ENCODE results near the gene CCNI2.

The CCNI2 gene

GRCh38 chr5:132766020-132766805 is 19.0 kb downstream of the CCNI2 start:
- DNase-seq, result no peak

- DNase-seq, result no peak
These were observed 19.5 kb downstream of the CCNI2 start for GRCh38 chr5:132766806-132767055.

DNA sequence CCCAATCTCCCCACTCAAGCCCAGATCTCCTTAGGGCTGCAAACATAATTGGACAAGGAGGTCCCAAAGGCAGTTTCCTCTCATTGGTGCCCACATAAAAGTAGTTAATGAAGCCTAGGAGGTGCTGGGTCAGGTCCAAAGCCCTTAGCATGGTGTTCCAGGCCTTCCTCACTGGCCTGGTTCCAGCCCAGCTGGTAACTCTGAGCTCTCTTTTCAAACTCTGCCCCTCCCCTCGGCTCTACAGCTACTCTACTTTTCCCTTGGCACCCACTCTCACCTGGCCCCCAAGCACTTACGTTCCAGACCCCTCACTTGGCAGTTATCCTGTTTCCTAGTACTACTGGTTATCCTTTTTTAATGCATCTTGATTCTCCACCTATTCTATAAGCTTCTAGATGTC is 19.9 kb downstream of the CCNI2 start:
- no peak for DNase-seq

DNA sequence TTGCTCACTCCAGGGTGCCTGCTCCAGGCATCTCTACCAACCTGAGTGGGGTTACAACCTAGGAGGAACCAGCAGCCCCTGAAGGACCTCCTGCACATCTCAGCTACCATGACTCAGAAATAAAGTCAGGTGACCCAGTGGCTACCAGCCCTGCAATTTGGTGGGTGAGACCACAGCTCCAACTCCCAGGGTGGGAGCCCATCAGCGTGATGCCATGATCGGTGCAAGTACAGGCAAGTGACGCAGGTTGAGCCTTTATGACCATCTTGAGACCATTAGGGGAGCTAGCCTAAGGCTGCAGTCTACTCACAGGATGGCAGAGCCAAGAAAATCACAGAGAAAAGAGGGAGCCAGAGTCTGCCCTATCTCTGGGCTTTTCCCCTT is 21.3 kb downstream of the CCNI2 start:
- no peak for DNase-seq

DNA sequence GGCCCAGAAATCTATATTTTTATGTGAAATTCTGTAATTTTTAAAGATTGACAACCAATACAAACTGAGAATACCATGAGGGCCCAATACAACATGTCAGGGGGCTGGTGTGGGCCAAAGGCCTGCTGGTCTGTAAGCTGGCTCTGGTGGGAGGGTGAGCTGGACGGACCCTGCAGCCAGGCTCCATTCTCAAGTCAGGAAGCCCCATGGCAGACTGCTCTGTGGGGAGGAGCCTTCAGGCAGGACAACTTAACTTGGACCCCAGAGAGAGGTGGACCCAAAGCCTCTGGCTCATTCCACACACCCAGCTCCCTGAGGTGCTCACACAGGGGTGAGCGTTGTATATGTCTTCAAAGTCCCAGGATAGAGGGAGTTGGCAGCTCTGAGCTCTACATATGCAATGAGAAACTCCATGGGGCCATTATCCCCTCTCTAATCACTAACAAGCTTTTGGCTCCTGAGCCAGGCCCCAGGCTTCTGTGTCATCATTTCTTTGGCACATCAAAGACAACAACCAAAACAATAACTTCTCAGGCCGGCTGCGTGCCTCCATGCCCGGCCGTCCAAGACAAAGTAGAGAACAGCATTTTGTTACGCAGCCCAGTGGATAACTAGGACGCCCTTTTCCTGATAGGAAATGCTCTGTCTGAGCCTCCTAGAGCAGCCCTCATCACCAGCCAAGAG is 23.4 kb downstream of the CCNI2 start:
- DNase-seq, result no peak

DNA sequence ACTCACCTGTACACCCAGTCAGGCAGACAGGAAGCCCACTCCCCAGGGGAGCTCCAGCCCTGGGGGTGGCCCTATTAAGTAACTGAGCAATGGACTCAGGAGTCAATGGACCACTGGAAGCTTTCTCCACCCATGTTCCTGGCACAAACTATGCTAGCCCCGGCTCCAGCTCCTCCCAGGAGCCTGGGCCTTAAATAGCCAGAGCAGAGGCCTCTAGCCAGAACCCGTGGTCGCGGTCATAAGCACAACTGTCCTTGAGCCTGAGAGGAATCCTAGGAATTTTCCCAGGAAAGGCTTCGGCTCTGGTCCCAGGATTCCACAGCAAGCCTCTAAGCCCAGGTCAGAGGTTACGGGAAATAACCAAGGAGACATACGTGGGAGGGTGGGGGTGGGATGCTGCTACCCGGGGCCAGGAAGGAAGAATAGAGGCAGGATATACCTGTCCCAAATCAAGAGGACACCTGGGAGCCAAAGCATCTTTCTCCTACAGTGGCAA is 24.3 kb downstream of the CCNI2 start:
- no peak for DNase-seq

- DNase-seq, result no peak
These were observed 25.3 kb downstream of the CCNI2 start for GRCh38 chr5:132772291-132773070.

GRCh38 chr5:132773114-132773513 is 25.9 kb downstream of the CCNI2 start:
- DNase-seq, result no peak

- no peak for DNase-seq
These were observed 26.6 kb downstream of the CCNI2 start for GRCh38 chr5:132773601-132774355.

DNA sequence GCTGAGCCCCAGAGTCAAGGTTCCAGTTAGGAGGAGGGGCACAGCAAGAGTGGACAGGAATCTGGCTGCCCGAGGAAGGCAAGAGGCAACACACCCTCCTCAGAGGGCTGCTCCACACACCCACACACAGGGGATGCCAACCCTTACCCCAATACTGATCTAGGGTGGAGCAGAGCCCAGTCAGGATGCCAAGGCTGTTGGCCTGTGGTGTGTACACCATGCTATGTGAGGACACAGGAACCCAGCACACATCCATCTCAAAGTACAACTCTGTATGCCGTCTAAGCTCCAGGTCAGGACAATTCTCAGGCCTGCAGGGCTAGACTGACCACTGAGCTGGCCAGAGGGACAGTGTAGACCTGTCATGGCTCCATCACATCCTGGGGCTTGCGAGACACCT is 27.2 kb downstream of the CCNI2 start:
- no peak for DNase-seq

GRCh38 chr5:132774896-132775295 is 27.7 kb downstream of the CCNI2 start:
- no peak for DNase-seq

DNA sequence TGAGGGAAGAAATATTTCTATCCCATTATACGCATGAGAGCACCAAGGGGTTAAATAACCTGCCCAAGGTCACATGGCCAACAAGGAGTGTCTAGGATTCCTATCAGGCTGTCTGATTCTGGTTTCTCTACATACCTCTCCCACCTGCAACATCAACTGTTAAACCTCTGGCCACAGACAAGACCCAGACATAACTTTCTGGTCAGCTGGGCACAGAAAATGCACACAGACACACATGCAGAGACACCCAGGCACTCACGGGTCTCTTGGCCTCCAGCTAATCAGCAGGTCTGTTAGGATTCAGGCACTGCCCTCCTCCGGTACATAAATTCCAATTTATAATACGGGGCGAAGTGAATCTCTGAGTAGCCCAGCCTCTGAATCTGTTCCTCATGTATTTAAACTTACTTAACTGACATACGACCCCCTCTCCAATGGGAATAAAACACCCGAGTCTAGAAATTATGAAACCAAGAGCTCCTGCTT is 28.3 kb downstream of the CCNI2 start:
- DNase-seq, result no peak

GRCh38 chr5:132776131-132776937 is 29.1 kb downstream of the CCNI2 start:
- no peak for DNase-seq

DNA sequence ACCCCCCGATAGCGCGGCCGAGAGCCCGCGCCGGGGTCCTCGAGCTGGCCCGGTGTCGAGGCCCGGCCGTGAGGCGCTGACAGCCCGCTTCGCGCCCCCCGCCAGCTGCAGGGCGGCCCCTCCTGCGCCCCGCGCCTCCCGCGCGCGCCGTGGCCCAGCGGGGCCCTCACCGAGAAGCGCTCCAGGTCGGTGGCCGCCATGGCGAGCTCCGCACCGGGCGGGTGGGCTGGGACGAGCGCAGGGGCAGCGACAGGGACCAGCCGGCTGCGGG is 29.6 kb downstream of the CCNI2 start:
- DNase-seq, result no peak

GRCh38 chr5:132777209-132778069 is 30.2 kb downstream of the CCNI2 start, which contains the start of gene SEPTIN8:
Gene SEPTIN8 (minus strand): TSS chr5:132777239. CDS start chr5:132777137, 102 bp downstream.
- DNase-seq, result no peak

DNA sequence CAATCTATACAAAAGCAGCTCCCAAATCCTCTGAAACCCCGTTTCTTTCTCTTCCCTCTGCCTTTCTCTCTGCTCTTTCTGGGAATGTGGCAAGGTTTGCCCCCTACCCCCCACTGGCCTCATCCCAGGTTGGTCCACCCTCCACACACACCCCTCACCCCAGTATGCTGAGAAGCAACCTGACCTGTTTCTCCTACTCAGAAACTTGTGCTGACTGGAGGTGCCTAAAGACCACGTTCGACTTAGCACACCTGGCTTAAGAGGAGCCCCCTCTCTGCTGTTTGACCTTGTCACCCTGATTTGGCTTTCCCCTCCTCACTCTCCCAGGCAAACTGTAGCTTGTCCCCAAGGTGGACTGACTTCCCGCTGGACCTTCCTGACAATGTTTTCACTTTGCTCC is 30.9 kb downstream of the CCNI2 start:
- DNase-seq, result no peak

DNA sequence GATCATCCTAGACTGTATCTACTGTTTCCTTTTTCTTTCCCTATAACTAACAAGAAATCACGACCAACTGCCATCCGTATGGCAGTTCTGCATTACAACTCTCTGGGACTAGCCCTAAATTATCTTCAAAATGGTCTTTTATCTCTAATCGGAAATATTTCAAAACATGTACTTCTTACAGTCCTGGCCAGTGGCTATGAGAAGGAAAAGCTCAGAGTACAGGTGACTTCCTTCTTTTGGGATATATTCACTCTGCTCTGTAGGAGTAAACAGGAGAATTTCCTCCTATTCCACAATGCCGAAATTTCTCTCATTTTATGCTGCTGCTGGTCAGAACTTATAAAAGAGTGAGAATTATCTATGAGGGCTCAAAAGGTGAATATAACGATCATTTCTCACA is 31.6 kb downstream of the CCNI2 start:
- no peak for DNase-seq

- DNase-seq, result no peak
These were observed 32.7 kb downstream of the CCNI2 start for GRCh38 chr5:132779961-132780360.

- no peak for DNase-seq
These were observed 33.4 kb downstream of the CCNI2 start for GRCh38 chr5:132780577-132780976.

DNA sequence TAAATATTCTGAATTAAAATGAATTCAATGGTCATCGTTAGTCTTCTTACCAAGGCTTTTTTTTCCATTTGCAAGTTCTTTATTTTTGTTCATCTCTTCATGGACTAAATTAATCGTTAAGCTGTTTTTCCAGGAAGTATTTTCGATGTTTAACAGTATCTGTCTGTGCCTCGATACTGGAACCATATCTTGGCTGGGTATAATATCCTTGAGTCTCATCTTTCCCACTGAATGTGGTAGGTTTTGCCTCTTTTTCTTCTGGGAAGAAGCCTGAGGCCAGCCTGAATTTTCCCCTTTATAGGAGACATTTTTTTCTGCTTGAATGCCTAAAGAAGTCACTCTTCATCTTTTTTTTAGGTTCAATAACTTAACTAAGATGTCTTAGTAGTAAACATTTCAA is 33.8 kb downstream of the CCNI2 start:
- no peak for DNase-seq

GRCh38 chr5:132782101-132782500 is 34.9 kb downstream of the CCNI2 start:
- DNase-seq, result peak; percentile 56
